ENCODE results near the gene NBPF1. TPM values are rescaled to one million over a fixed set of nuclear protein-coding genes. Genes with fewer than 3 reads are reported as not detected.

NBPF1 gene
- total and polyA plus RNA-seq, 9 of the 15 experiments (the other 6 are each of a cell fraction or from before 2014, with no cell fraction given), result 5.2 to 42.6 (median 24.1) TPM

- peak; percentile 46; the same call in 1 of the 2 replicates for TF ChIP-seq ETV1 (tag; conservative IDR thresholded peaks at IDR 0.05; ENCODE audit: low read depth)
- TF ChIP-seq ZNF609 (CRISPR knock-in tag; IDR thresholded peaks at IDR 0.05; ENCODE audit: borderline replicate concordance), result peak; percentile 98; the same call in 1 of the 2 replicates
- peak; percentile 98 for TF ChIP-seq ESRRA (IDR thresholded peaks at IDR 0.05; ENCODE audit: borderline replicate concordance, low read depth)
- TF ChIP-seq MAZ (CRISPR knock-in tag; conservative IDR thresholded peaks at IDR 0.05 in 1 of 2, IDR thresholded peaks at IDR 0.05 in 1 of 2), result peak; percentile 61 to 71; a peak in 3 of 4 replicates
- TF ChIP-seq ZBTB12 (CRISPR knock-in tag; IDR thresholded peaks at IDR 0.05), result peak; percentile 76
- TF ChIP-seq NFE2 (IDR thresholded peaks at IDR 0.05; ENCODE audit: low read depth), result peak; percentile 36; the same call in 1 of the 2 replicates
- TF ChIP-seq PTTG1 (tag; IDR thresholded peaks at IDR 0.05; ENCODE audit: low read depth), result 0 out of 2 replicates have a peak, but pooled peaks have one; percentile 6
- TF ChIP-seq LCOR (CRISPR knock-in tag; IDR thresholded peaks at IDR 0.05), result peak; percentile 83
- TF ChIP-seq POLR2H (tag; IDR thresholded peaks at IDR 0.05; ENCODE audit: low read depth), result peak; percentile 75
- TF ChIP-seq CBFB (CRISPR knock-in tag; IDR thresholded peaks at IDR 0.05), result peak; percentile 98
- TF ChIP-seq ATF3 (IDR thresholded peaks at IDR 0.05), result peak; percentile 89
- TF ChIP-seq ATF3 (CRISPR knock-in tag; conservative IDR thresholded peaks at IDR 0.05), result peak; percentile 36; the same call in 1 of the 2 replicates
- TF ChIP-seq POLR2AphosphoS5 (IDR thresholded peaks at IDR 0.05; ENCODE audit: control insufficient read depth, insufficient read depth, low read depth, low read length), result peak; percentile 70; the same call in 1 of the 2 replicates
- peak; percentile 77; the same call in 1 of the 2 replicates for TF ChIP-seq NFATC3 (IDR thresholded peaks at IDR 0.05)
- peak; percentile 92 for TF ChIP-seq L3MBTL2 (IDR thresholded peaks at IDR 0.05)
- TF ChIP-seq BCL6 (CRISPR knock-in tag; IDR thresholded peaks at IDR 0.05), result peak; percentile 17; the same call in 1 of the 2 replicates
- TF ChIP-seq FOXP1 (CRISPR knock-in tag; IDR thresholded peaks at IDR 0.05), result 0 out of 2 replicates have a peak, but pooled peaks have one; percentile 77
- peak; percentile 76 for TF ChIP-seq NEUROD1 (IDR thresholded peaks at IDR 0.05; ENCODE audit: borderline replicate concordance, low read depth, low read length, partially characterized antibody)
- TF ChIP-seq KLF6 (CRISPR knock-in tag; IDR thresholded peaks at IDR 0.05; ENCODE audit: borderline replicate concordance), result peak; percentile 6; the same call in 1 of the 2 replicates
- TF ChIP-seq ATF4 (CRISPR knock-in tag; IDR thresholded peaks at IDR 0.05), result peak; percentile 96
Observed at GRCh38 chr1:16519255-16519951, 94.0 kb downstream of the NBPF1 start (continued).
